Left ventricle myocardium superior (tissue), 1 donor: Measurements from ENCODE around the gene DIS3L2. TPM values are rescaled to one million over a fixed set of nuclear protein-coding genes. Genes with fewer than 3 reads are reported as not detected.

Experiments used
- ATAC-seq: fragments of 200-7000 bp; cut with Tn5 transposase; one replicate; pipeline ENCODE4 v1.9.1; 2020; ENCODE audit warnings: mild to moderate bottlenecking, moderate library complexity
- DNase-seq: peaks from one replicate; pipeline ENCODE4 v3.0.0-alpha.2; 2020
- intact Hi-C: fragments of 100-400 bp; cut with micrococcal nuclease; formaldehyde crosslinking; loops from one replicate; pipeline ENCODE4 v1.11.0; 2022
- total RNA-seq: library from RNA; stranded (reverse); fragmentation: NEBNext Ultra II Directional; extraction: Animal tissue kit (Norgen Biotek cat#: 25700); gene quantifications from one replicate; pipeline ENCODE4 v1.2.1, GENCODE V29; 2021
- donor health status: DM: no; HTN: yes; CAD: no; lungs with severe emphysema.

DIS3L2 gene
- total RNA-seq, 1 donor from 2014 or later = 19.6 TPM

DNA sequence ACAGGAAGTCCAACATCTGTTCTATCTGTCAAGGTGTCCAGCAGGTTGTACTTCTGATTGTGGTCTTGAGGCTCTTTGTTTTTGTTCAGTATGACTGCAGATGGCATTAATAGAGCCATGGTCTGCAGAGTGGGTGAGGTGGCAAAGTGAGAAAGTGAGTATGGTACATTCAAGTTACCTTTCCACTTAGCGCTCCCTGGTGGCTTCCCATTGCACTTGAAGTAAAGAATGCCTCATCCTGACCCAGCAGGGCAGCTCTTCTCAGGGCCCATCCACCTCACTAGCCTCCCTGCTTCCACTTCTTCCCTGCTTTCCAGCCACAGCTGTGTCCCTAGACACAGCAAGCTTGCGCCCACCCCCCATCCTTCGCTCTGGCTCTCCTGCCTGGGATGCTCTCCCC lies 269.0 kb downstream of the DIS3L2 start:
- DNase-seq = no peak
- no peak for ATAC-seq
- intact Hi-C loops = no loop called here

DNA sequence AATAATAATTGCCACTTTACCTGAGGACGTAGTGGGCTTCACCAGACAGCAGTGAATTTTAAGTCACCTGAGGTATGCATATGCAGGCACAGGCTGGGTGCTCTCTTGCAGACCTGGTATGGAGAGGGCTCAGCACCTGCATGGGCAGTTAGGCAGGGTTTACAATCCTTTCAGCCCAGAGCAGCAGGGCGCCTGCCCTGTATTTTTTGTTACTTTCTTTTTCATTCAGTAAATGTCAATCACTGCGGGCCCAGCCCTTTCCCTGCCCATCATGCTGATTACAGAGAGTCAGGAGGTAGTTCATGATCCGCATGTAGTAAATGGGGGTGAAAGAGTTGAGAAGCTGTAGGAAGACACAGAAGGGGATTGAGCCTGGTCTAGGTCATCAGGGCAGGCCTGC lies 270.0 kb downstream of the DIS3L2 start:
- intact Hi-C loops = no loop called here
- DNase-seq (no peak), ATAC-seq (no peak)

DNA sequence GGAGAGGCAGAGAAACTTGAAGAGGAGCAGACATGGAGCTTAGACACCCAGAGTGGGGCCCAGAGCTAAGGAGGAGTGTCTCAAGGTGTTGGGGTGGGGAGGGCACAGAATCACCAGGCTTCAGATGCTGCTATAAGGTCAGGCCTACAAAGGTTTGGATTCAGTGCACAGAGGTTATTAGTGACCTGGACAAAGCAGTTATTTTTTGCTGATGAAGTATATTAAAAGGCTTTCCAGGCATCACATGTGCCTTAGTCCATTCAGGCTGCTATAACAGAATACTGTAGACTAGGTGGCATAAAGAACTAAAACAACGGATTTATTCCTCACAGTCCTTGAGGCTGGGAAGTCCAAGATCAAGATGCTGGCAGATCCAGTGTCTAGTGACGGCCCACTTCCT lies 271.4 kb downstream of the DIS3L2 start:
- ATAC-seq = no peak
- DNase-seq = no peak
- intact Hi-C loops = no loop called here

DNA sequence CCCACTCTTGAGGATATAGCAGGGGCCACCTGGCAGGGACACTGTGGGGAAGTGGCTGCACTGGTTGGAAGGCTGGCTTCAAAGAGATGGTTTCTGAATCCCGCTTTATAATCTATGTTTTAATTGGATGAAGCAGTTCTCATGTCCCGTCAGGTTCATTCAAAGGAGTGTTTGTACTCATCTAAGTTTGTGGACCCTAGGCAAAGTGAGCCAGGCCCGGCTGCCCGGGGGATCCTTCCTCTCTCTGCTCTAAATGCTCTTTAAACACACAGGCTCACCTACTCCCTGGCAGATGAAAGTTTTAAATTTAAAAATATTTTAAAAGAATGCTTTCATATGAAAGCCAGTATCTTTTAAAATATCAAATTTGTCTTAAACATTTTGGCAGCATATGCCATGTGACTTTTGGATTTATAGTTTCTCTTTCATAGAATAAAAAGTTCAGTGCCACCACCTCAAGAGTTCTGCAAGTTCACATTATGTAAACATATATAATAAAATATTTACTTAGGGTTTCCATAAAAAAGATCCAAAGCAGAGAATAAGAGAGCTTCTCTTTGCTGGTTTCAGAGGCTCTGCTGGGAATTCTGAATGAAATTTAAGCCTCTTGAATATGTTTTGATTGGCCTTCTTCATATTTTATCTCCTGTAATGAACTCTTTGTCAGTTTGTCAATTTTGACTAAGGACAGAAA lies 273.6 kb downstream of the DIS3L2 start:
- intact Hi-C loops = no loop called here
- DNase-seq = no peak
- no peak for ATAC-seq

DNA sequence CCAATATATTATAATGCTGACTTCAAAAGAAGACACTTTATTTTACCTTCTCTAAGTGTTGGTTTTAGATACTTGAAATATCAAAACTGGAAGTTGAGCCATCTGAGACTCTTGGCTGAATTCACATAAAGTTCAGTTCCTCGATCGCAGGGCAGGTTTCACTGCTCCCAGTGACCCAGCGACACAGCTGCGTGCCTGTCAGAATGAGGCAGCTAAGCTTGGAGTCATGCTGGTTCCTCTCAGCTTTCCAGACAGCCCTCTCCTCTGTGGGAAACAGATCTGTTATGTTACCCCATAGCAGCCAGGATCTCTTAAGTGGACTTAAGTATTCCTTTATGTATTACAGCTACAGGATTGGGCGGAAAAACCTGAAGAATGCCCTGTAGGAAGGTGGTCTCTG lies 274.2 kb downstream of the DIS3L2 start:
- intact Hi-C loops = no loop called here
- DNase-seq (no peak), ATAC-seq (peak; percentile 27)

DNA sequence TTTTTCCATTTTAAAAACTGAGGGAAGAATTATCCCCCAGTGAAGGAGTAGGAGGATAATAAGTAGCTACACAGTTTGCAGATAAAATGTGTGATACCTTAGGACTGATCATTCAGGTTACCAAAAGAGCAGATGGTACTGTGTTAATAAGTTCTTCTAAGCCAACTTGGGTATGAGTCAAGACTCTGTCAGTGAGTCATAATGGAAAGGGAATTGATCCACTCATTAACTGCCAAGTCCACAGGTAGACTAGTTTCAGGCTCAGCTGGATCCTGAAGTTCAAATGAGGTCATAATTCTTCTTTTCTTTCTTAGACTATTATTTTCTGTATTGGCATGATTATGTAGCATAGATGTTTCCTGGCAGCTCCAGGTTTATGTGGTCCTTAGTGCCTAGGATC lies 274.7 kb downstream of the DIS3L2 start:
- ATAC-seq (no peak), DNase-seq (no peak)
- intact Hi-C loops = no loop called here

DNA sequence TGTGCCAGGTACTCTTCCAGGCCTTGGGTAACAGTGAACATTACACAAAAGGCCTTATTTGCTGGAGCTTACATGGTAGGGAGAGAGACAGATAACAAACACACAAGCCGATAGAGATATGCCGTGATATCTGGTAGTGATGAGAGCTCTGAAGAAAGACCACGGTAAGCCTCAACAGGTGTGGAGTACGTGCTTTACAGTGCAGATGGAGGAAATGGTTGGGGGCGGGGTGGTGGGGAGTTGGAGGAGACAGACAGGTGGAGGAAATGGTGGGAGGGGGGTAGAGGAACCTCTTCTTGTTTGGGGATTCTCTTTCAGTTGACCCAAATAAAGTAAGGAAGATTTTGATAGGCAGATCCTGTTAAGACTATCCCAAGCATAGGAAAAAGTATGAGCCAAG lies 276.0 kb downstream of the DIS3L2 start:
- ATAC-seq (no peak), DNase-seq (no peak)
- intact Hi-C loops = no loop called here

DNA sequence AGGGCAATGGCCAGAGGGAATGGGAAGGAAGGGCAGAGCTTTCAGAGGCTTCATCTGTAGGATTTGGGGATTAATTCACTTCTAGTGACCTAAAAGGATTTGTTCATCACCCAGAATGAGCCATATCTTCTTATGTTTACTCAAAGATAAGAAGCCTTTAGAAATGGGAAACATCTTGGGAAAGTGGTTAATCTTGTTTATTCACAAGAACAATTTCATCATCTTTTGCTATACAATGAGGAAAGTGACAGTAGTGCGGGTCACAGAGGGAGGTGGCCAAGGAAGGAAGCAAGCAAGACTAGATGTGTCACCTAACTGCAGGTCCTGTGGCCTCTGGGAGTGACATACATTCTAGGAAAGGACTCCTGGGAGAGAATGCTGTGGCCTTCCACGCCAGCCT lies 276.6 kb downstream of the DIS3L2 start:
- DNase-seq (no peak), ATAC-seq (no peak)
- intact Hi-C loops = no loop called here

DNA sequence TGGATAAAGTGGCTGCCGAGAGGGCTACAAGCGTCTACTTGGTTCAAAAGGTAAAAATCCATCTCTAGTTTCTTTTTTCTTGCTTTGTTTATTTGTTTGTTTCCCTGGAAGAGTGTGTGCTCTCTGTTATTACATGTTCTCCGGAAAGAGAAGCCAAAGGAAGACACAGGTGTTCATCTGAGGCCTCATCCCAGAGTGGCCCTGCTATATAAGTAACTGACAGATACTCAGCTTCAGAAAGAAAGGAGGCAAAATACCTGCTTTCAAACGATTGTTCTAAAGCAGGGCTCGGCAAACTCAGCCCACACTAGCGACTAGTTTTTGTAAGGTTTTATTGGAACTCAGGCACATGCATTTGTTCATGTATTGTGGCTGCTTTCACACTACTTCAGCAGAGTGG lies 277.1 kb downstream of the DIS3L2 start:
- intact Hi-C loops = no loop called here
- ATAC-seq (no peak), DNase-seq (no peak)

DNA sequence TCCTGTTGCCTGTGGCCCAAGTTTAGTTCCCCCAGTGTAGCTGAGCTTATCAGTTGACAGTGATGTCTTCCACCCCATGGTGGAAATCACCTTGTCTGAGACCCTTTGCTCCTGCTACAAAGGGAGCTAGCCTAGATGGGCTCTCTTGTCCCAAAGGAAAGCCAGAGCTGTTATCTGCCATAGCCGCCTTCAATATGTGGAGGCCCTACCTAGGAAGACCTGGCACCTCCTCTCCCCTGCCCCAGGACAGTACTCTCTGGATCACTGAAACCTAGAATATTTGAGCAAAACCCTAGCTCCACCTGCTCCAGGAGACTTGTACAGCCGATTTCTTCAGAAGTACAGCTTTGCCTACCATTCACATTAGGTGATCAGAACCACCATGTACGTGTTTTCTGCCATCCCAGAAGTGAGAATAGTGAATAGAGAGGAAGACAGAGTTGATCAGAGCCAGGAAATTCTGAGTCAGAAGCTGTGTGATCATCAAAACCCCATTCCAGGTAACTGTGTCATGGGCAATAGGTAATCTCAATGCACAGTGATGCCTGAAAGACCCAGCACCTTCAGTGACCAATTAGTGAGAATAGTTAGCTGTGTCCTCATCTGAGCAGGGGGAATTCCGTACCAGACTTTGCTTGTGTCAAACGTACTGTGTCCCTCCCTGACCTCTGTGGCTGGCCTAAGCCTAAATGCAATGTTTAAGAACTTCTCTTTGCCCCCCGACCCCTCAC lies 278.6 kb downstream of the DIS3L2 start:
- DNase-seq (no peak), ATAC-seq (no peak)
- intact Hi-C loops = no loop called here

DNA sequence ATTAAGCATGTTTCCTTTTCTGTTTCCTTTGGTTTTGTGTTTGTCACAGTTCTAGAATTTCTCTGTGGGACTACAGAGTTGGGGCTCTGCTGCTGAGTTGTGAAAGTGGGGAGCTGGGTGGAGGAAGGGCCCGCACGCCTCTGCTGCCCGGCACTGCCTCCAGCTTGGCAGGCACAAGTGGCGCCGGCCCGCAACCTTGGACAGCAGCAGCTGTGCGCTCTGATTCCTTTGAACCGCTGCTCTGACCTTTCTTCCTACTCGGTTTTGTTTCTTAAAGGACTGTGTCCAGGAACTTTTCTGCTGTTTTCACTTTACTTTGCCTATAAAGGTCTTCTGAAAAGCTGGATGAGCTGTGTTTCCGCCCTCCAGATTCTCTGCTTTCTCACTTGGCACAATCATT lies 279.4 kb downstream of the DIS3L2 start:
- intact Hi-C loops = no loop called here
- no peak for ATAC-seq
- no peak for DNase-seq

DNA sequence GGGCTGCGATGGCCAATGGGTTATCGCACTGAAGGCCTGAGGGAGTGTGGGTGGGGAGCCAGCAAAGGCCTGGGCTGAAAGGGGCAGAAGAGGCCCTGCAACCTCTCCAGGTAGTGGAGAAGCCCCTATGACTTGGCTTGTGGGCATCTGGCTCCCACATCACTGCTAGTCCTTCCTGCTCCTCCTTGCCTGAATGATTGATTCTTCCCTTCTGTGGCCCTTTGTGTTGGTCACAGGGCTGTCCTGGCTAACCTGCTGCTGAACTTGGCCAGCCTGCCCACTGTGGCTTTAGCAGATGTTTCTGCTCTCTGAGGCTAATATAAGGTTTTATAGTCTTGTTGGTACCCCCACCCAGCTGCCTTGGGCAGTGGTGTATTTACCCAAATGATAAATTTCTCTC lies 280.8 kb downstream of the DIS3L2 start:
- intact Hi-C loops = no loop called here
- ATAC-seq = no peak
- no peak for DNase-seq

DNA sequence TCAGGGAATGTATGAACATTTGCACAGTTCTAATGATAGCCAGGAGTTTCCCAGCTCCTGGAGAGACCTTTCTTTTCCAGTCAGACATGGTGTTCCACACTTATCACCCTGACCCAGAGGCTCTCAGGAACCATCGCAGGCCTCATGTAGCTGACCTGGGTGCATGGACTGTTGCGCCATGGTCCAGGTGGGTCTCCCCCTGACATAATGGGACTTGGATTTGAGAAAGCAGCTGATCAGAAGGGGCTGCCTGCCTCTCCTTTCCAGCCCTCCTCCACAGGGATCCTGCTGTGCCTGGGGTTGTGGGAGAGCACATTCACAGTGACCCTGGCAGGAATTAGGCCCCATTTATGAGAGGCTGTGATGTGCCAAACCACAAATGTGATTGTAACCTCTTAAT lies 283.6 kb downstream of the DIS3L2 start:
- DNase-seq (no peak), ATAC-seq (no peak)
- intact Hi-C loops = no loop called here

DNA sequence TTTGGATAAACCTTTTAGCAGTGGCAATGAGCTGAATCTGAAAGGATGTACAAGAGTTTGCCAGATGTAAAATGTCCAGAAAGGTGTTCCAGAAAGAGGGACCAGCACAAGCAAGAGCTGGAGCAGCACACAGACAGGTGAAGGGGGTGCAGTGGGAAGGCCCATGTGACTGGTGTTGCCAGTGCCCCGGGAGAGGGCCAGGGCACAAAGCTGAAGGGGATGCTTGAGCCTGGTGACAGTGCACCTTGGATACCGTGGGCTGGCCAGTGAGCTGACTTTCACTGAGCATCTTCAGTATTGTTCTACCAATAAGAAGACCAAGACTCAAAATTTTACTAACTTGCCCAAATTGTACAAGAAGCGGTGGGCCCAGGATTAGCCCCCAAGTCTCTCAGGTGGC lies 284.7 kb downstream of the DIS3L2 start:
- intact Hi-C loops = no loop called here
- DNase-seq (no peak), ATAC-seq (no peak)

DNA sequence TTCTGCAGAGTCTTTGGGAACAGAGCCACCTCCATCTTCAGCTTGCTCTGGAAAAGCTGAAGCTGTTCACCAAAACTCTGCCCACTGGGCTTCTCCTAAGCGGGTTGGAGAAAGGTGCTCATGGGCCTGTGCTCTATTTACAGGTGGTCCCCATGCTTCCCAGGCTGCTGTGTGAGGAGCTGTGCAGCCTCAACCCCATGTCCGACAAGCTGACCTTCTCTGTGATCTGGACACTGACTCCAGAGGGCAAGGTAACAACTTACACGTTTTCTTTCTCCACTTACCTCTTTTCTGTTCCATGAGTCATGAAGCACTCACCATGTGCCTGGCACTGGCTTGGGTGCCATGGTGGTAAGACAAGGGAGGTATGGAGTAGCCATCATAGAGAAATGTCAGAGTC lies 287.6 kb downstream of the DIS3L2 start:
- intact Hi-C loops = no loop called here
- ATAC-seq (no peak), DNase-seq (no peak)

DNA sequence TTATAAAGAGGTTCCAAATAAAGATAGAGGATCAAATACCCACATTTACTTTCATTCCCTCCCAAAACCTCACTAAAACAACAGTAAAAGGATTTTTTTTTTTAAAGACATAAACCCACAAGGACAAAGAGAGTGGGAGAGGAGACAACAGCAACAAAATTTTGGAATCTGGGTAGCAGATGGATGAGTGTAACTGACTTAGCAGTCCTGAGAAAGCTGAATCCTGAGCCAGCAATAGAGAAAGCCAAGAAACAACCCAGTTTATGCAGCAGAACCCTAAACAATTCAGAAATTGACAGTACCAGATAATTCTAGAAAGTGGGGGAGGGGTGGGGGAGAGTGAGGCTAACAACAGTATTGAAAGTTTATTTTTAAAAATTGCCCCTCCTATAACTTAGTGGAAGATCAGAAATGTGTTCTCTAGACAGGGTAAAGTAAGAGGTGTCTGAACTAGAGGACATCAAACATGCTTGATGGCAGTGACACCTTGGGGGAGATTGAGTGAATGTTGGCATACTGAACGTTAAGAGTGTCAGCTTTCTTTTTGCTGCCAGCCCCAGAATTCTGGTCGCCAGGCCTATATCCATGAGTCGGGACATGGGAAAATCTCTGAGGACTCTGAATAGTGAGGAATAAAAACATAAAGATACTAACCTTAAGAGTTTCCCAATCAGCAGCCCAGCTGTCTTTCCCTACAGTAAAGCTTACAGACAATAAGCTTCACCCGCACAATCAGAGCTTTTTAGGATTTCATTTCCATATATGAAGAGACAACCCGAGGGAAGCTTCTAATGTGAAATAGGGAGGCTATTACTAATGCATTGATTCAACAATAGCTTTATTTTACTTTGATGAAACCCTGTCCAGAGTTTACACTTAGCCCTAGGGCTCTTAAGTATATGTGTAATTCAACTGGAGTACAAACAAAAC lies 289.0 kb downstream of the DIS3L2 start:
- ATAC-seq = no peak
- intact Hi-C loops = no loop called here
- DNase-seq = no peak

DNA sequence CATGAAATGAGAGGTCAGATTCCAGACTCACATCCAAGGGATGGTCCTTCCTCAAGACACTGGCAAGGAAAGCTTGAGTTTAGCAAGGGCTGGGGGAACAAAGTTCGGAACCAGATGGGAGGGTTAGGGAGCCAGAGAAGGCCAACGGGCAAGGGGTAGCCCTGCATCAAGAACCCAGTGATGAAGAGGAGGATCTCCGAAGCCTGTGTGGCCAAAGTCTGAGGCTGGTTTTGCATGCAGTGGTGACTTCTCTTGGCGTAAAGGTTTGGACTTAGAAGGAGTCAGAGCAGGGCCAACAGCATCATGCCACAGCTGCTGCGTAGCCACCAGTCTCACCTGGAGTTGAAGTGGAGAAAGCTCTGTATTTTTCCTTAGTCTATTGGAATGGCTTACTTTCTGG lies 293.5 kb downstream of the DIS3L2 start:
- no peak for DNase-seq
- intact Hi-C loops = no loop called here
- no peak for ATAC-seq

DNA sequence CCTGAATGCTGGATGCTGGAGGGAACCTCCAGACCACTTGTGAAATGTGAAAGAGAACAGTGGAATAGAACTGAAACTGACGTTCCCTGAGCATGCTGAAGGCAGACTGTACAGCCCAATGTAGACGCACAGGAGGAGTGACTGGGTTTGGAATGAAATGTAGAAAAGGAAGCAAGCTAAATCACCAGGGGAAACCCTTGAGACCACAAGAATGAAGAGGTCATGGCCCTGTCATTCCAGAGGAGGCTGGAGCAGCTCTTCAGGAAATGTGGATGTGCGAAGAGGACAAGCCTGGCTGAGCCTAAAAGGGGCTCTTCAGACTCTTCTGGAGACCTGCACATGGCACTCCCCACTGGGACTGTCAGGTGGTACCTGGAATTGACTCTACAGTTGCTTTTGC lies 298.6 kb downstream of the DIS3L2 start:
- ATAC-seq = peak; percentile 83
- DNase-seq = no peak
- intact Hi-C loops = no loop called here

DNA sequence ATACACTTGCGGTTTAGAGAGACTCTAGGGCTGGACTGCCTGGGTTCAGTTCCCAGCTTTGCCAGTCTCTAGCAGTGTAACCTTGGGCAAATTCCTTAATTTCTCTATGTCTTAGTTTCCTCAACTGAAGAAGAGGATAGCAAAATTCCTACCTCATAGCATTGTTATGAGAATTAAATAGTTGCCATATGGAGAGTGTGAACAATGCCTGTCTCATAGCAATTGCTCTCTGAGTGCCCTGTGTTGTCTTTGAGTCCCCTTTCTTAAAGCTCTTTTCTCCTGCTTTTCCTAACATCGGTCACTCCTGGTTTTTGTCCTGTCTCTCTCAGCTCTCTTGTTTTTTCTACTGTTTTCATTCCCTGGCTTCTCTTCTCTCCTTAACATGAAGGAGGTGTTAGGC lies 300.3 kb downstream of the DIS3L2 start:
- intact Hi-C loops = no loop called here

DNA sequence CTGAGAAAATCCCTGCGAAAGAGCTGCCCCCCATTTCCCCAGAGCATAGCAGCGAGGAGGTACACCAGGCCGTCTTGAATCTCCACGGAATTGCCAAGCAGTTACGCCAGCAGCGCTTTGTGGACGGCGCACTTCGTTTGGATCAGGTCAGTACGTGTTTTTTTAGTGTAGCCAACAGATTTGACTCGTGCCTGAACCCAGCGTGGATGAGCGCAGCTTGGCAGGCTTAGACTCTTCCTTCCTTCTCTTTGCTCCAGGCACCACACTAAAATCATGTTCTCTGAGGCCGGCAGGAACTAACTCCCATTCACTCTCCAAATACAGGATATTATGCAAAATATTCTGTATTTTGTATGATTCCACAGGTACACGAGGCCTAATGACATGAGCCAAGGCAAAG lies 301.8 kb downstream of the DIS3L2 start:
- DNase-seq (no peak), ATAC-seq (no peak)
- intact Hi-C loops = no loop called here

More for the DNA sequence above, 300.3 kb downstream of the DIS3L2 start:
- ATAC-seq = no peak
- no peak for DNase-seq
